ENCODE measurements around the gene TCF7L2. TPM values are rescaled to one million over a fixed set of nuclear protein-coding genes. Genes with fewer than 3 reads are reported as not detected.

TCF7L2 gene
- total and polyA plus RNA-seq, 2 donors (not counting 1 experiment from before 2014, with no cell fraction given) = 3.4 to 5.0 TPM

GRCh38 chr10:113176652-113177155 is 226.7 kb downstream of the TCF7L2 start:
- Histone ChIP-seq H4K20me1 (ENCODE audit: control insufficient read depth, extremely low read depth, insufficient read depth, low read length) (no peaks in the 10 kb centered on the region), H3K9ac (ENCODE audit: insufficient read depth, low read length) (no peak overlapping the region), H2AFZ (ENCODE audit: low read length) (no peak overlapping the region), H3K27me3 (ENCODE audit: control insufficient read depth, insufficient read depth, low read length) (no peaks in the 10 kb centered on the region), H3K4me2 (ENCODE audit: extremely low read depth, insufficient read depth, low read length) (no peak overlapping the region), H3K4me1 (ENCODE audit: control insufficient read depth, extremely low read depth, insufficient read depth, low read length) (no peaks in the 10 kb centered on the region), H3K36me3 (ENCODE audit: control insufficient read depth, insufficient read depth, low read length) (no peaks in the 10 kb centered on the region), H3K27ac (ENCODE audit: insufficient read depth, low read length) (no peak overlapping the region), H3K79me2 (ENCODE audit: control insufficient read depth, insufficient read depth, low read length) (no peaks in the 10 kb centered on the region), H3K4me3 (replicated peaks in 1 of 4; ENCODE audit: control extremely low read depth in 1 of 4, insufficient read depth in 1 of 4, low read depth in 3 of 4, low read length in 4 of 4) (no peak overlapping the region), H3K9me3 (ENCODE audit: control insufficient read depth, insufficient read depth, low read depth, low read length) (no peaks in the 10 kb centered on the region)
- DNase-seq (ENCODE audit: low read depth in 2 of 2) = no peak
- TF ChIP-seq, protein P1, sequence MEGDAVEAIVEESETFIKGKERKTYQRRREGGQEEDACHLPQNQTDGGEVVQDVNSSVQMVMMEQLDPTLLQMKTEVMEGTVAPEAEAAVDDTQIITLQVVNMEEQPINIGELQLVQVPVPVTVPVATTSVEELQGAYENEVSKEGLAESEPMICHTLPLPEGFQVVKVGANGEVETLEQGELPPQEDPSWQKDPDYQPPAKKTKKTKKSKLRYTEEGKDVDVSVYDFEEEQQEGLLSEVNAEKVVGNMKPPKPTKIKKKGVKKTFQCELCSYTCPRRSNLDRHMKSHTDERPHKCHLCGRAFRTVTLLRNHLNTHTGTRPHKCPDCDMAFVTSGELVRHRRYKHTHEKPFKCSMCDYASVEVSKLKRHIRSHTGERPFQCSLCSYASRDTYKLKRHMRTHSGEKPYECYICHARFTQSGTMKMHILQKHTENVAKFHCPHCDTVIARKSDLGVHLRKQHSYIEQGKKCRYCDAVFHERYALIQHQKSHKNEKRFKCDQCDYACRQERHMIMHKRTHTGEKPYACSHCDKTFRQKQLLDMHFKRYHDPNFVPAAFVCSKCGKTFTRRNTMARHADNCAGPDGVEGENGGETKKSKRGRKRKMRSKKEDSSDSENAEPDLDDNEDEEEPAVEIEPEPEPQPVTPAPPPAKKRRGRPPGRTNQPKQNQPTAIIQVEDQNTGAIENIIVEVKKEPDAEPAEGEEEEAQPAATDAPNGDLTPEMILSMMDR (conservative IDR thresholded peaks at IDR 0.05 in 1 of 2, IDR thresholded peaks at IDR 0.05 in 1 of 2; ENCODE audit: low read depth in 1 of 2, low read length in 2 of 2) = no peak
- no peak for TF ChIP-seq EZH2 (IDR thresholded peaks at IDR 0.05; ENCODE audit: low read length, missing control alignments)

- no peaks in the 10 kb centered on the region for H4K20me1 ChIP-seq (ENCODE audit: control insufficient read depth, extremely low read depth, insufficient read depth, low read length)
- H3K27me3 ChIP-seq (ENCODE audit: control insufficient read depth, insufficient read depth, low read length) = no peaks in the 10 kb centered on the region
- no peaks in the 10 kb centered on the region for H3K79me2 ChIP-seq (ENCODE audit: control insufficient read depth, insufficient read depth, low read length)
- no peak for TF ChIP-seq EZH2 (IDR thresholded peaks at IDR 0.05; ENCODE audit: low read length, missing control alignments)
- TF ChIP-seq, protein P1 (conservative IDR thresholded peaks at IDR 0.05 in 1 of 2, IDR thresholded peaks at IDR 0.05 in 1 of 2; ENCODE audit: low read depth in 1 of 2, low read length in 2 of 2) = no peak
- no peak for DNase-seq (ENCODE audit: low read depth in 2 of 2)
- H3K4me1 ChIP-seq (ENCODE audit: control insufficient read depth, extremely low read depth, insufficient read depth, low read length) = no peaks in the 10 kb centered on the region
- no peak overlapping the region for H3K27ac ChIP-seq (ENCODE audit: insufficient read depth, low read length)
- no peak overlapping the region for H3K4me3 ChIP-seq (replicated peaks in 1 of 4; ENCODE audit: control extremely low read depth in 1 of 4, insufficient read depth in 1 of 4, low read depth in 3 of 4, low read length in 4 of 4)
- H2AFZ ChIP-seq (ENCODE audit: low read length) = no peak overlapping the region
- H3K9ac ChIP-seq (ENCODE audit: insufficient read depth, low read length) = no peak overlapping the region
- H3K4me2 ChIP-seq (ENCODE audit: extremely low read depth, insufficient read depth, low read length) = no peak overlapping the region
- H3K9me3 ChIP-seq (ENCODE audit: control insufficient read depth, insufficient read depth, low read depth, low read length) = no peaks in the 10 kb centered on the region
- H3K36me3 ChIP-seq (ENCODE audit: control insufficient read depth, insufficient read depth, low read length) = no peaks in the 10 kb centered on the region
These were observed 227.3 kb downstream of the TCF7L2 start for GRCh38 chr10:113177156-113177935.

DNA sequence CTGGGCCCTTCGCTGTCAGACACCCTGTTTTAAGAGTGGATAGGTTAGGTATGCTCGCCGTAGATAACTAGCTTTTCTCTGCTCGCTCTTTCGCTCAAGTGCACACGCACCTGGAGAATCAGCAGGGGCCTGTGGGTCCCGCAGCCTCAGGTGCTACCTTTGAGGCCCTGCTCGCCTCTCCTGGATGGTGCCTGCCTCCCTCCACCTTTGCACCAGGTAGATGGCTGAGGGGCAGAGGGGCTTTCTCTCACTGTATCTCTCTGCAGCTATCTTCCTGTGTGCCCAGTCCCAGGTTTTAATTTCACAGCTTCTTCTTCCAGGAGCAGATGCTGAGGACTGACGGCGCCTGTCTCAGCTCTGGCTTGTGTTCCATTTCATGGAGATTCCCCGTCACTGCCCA is 227.9 kb downstream of the TCF7L2 start:
- no peak overlapping the region for H2AFZ ChIP-seq (ENCODE audit: low read length)
- no peak overlapping the region for H3K4me3 ChIP-seq (replicated peaks in 1 of 4; ENCODE audit: control extremely low read depth in 1 of 4, insufficient read depth in 1 of 4, low read depth in 3 of 4, low read length in 4 of 4)
- no peak overlapping the region for H3K4me2 ChIP-seq (ENCODE audit: extremely low read depth, insufficient read depth, low read length)

More for the DNA sequence above, 227.9 kb downstream of the TCF7L2 start:
- H3K36me3 ChIP-seq (ENCODE audit: control insufficient read depth, insufficient read depth, low read length) = no peaks in the 10 kb centered on the region
- no peaks in the 10 kb centered on the region for H3K4me1 ChIP-seq (ENCODE audit: control insufficient read depth, extremely low read depth, insufficient read depth, low read length)
- H3K79me2 ChIP-seq (ENCODE audit: control insufficient read depth, insufficient read depth, low read length) = no peaks in the 10 kb centered on the region
- no peaks in the 10 kb centered on the region for H3K9me3 ChIP-seq (ENCODE audit: control insufficient read depth, insufficient read depth, low read depth, low read length)
- TF ChIP-seq EZH2 (IDR thresholded peaks at IDR 0.05; ENCODE audit: low read length, missing control alignments) = no peak
- TF ChIP-seq, protein P1 (conservative IDR thresholded peaks at IDR 0.05 in 1 of 2, IDR thresholded peaks at IDR 0.05 in 1 of 2; ENCODE audit: low read depth in 1 of 2, low read length in 2 of 2) = no peak
- H3K27ac ChIP-seq (ENCODE audit: insufficient read depth, low read length) = no peak overlapping the region
- no peak overlapping the region for H3K9ac ChIP-seq (ENCODE audit: insufficient read depth, low read length)
- H3K27me3 ChIP-seq (ENCODE audit: control insufficient read depth, insufficient read depth, low read length) = no peaks in the 10 kb centered on the region
- H4K20me1 ChIP-seq (ENCODE audit: control insufficient read depth, extremely low read depth, insufficient read depth, low read length) = no peaks in the 10 kb centered on the region
- no peak for DNase-seq (ENCODE audit: low read depth in 2 of 2)
